GM23338 (cell line): ENCODE measurements around the gene PDIK1L. TPM values are rescaled to one million over a fixed set of nuclear protein-coding genes. Genes with fewer than 3 reads are reported as not detected.

Experiments
- ATAC-seq: fragments of 200-7000 bp; cut with Tn5 transposase; 3 replicates; pipeline ENCODE4 v1.9.1; 2020
- DNase-seq: peaks from one replicate; pipeline ENCODE4 v3.0.0-alpha.2; 2015; ENCODE audit warnings: low spot score
- H2AFZ ChIP-seq: fragments of 200-600 bp; sonication (generic); 2 replicates; pipeline ENCODE4 v1.8.0; 2016; ENCODE audit warnings: antibody characterized with exemption, mild to moderate bottlenecking, moderate library complexity
- H3F3A ChIP-seq: fragments of 200-600 bp; sonication (generic); replicated peaks from 2 replicates; pipeline ENCODE4 v1.8.0; 2017; ENCODE audit warnings: antibody characterized with exemption, mixed run types, low read depth
- H3K27ac ChIP-seq: fragments of 200-600 bp; sonication (generic); 2 replicates; pipeline ENCODE4 v1.6.1; 2016; ENCODE audit warnings: low read depth
- H3K27me3 ChIP-seq: fragments of 200-600 bp; sonication (generic); 2 replicates; pipeline ENCODE4 v1.8.0; 2016; ENCODE audit warnings: mild to moderate bottlenecking, mixed run types, moderate library complexity; ENCODE audit not compliant: insufficient read depth
- H3K36me3 ChIP-seq: fragments of 200-600 bp; sonication (generic); 2 replicates; pipeline ENCODE4 v1.8.0; 2016; ENCODE audit warnings: mild to moderate bottlenecking; ENCODE audit not compliant: insufficient read depth
- H3K4me1 ChIP-seq: fragments of 200-600 bp; sonication (generic); 2 replicates; pipeline ENCODE4 v1.8.0; 2016; ENCODE audit warnings: mild to moderate bottlenecking, moderate library complexity; ENCODE audit not compliant: insufficient read depth
- H3K4me2 ChIP-seq: fragments of 200-600 bp; sonication (generic); 2 replicates; pipeline ENCODE4 v1.7.1; 2017; ENCODE audit warnings: mixed run types
- H3K4me3 ChIP-seq: fragments of 200-600 bp; sonication (generic); 2 replicates; pipeline ENCODE4 v1.6.1; 2016; ENCODE audit warnings: mixed run types
- H3K79me2 ChIP-seq: fragments of 200-600 bp; sonication (generic); replicated peaks from 2 replicates; pipeline ENCODE4 v1.8.0; 2017; ENCODE audit warnings: mild to moderate bottlenecking; ENCODE audit not compliant: insufficient read depth
- H3K9me2 ChIP-seq: fragments of 200-600 bp; sonication (generic); 2 replicates; pipeline ENCODE4 v1.8.0; 2017; ENCODE audit not compliant: insufficient read depth
- H4K20me1 ChIP-seq: fragments of 200-600 bp; sonication (generic); replicated peaks from 2 replicates; pipeline ENCODE4 v1.8.0; 2017; ENCODE audit warnings: mild to moderate bottlenecking; ENCODE audit not compliant: insufficient read depth
- H3K27ac Mint-ChIP-seq: 2 replicates; pipeline ENCODE4 v1.8.0; 2020; ENCODE audit warnings: inconsistent platforms, mild to moderate bottlenecking, moderate library complexity, mixed read lengths
- H3K27me3 Mint-ChIP-seq: 3 replicates; pipeline ENCODE4 v1.8.0; 2022; ENCODE audit warnings: low read depth, mild to moderate bottlenecking, moderate library complexity, mixed read lengths, inconsistent platforms; ENCODE audit not compliant: insufficient read depth, poor library complexity
- H3K36me3 Mint-ChIP-seq: 3 replicates; pipeline ENCODE4 v1.8.0; 2021; ENCODE audit warnings: low read depth, mild to moderate bottlenecking, inconsistent platforms, moderate library complexity, mixed read lengths
- H3K4me1 Mint-ChIP-seq: 3 replicates; pipeline ENCODE4 v1.8.0; 2020; ENCODE audit warnings: mild to moderate bottlenecking, inconsistent platforms, mixed read lengths
- H3K4me3 Mint-ChIP-seq: 3 replicates; pipeline ENCODE4 v1.8.0; 2021; ENCODE audit warnings: moderate library complexity, mild to moderate bottlenecking, inconsistent platforms, mixed read lengths
- H3K9me3 Mint-ChIP-seq: 3 replicates; pipeline ENCODE4 v1.8.0; 2020; ENCODE audit warnings: moderate library complexity, mild to moderate bottlenecking, inconsistent platforms, mixed read lengths
- CREB1 ChIP-seq: fragments of 250-450 bp; sonication (Bioruptor Pico); IDR thresholded peaks from 2 replicates; pipeline ENCODE4 v1.5.0; 2020; ENCODE audit warnings: low read depth, mild to moderate bottlenecking, moderate library complexity
- CTCF ChIP-seq, 2 experiments: fragments of 200-600 bp in 1 of 2; sonication (generic) in 1 of 2; conservative IDR thresholded peaks; 2 replicates each; pipeline versions ENCODE4 v1.5.1 to v1.6.1; 2016 to 2017; ENCODE audit warnings: antibody characterized with exemption in 2 of 2, low read depth in 2 of 2, mild to moderate bottlenecking in 2 of 2, moderate library complexity in 1 of 2
- ETS1 ChIP-seq: IDR thresholded peaks from 2 replicates; pipeline ENCODE4 v1.6.1; 2016; ENCODE audit warnings: antibody characterized with exemption
- EZH2 ChIP-seq: fragments of 200-600 bp; sonication (generic); IDR thresholded peaks from one replicate; pipeline ENCODE4 v1.8.0; 2017; ENCODE audit warnings: antibody characterized with exemption, mild to moderate bottlenecking, low read depth; ENCODE audit not compliant: unreplicated experiment
- JUNB ChIP-seq: IDR thresholded peaks from one replicate; pipeline ENCODE4 v1.6.1; 2016; ENCODE audit warnings: antibody characterized with exemption; ENCODE audit not compliant: unreplicated experiment
- NANOG ChIP-seq: IDR thresholded peaks from 2 replicates; pipeline ENCODE4 v1.6.1; 2016; ENCODE audit warnings: antibody characterized with exemption, borderline replicate concordance
- POLR2AphosphoS5 ChIP-seq: IDR thresholded peaks from 2 replicates; pipeline ENCODE4 v1.6.1; 2016; ENCODE audit warnings: antibody characterized with exemption, low read depth
- REST ChIP-seq: IDR thresholded peaks from one replicate; pipeline ENCODE4 v1.6.1; 2018; ENCODE audit warnings: antibody characterized with exemption; ENCODE audit not compliant: unreplicated experiment
- STAT1 ChIP-seq: IDR thresholded peaks from one replicate; pipeline ENCODE4 v1.6.1; 2016; ENCODE audit warnings: antibody characterized with exemption; ENCODE audit not compliant: unreplicated experiment
- ZNF462 ChIP-seq: fragments of 250-450 bp; sonication (Bioruptor Pico); IDR thresholded peaks from 2 replicates; pipeline ENCODE4 v1.5.0; 2020; ENCODE audit warnings: mild to moderate bottlenecking, moderate library complexity
- polyA plus RNA-seq: library from polyadenylated mRNA; unstranded; fragments of >200 nt; fragmentation: Nextera tagmentation; extraction: Ambion mirVana; gene quantifications from 2 replicates; pipeline ENCODE4 v1.2.1, GENCODE V29; 2016
- total RNA-seq: library from RNA; depleted of rRNA; stranded (reverse); fragments of >200 nt; shearing (Covaris generic); gene quantifications from 2 replicates; pipeline ENCODE4 v1.2.3, GENCODE V29; 2014

Gene PDIK1L
- total and polyA plus RNA-seq, 2 experiments from 2014 or later: 1.6 to 3.0 TPM

- TF ChIP-seq ZNF462 (CRISPR knock-in tag) (no peak), REST (no peak), EZH2 (no peak), NANOG (no peak), STAT1 (no peak), POLR2AphosphoS5 (no peak)
Observed at GRCh38 chr1:26145960-26146294, 34.3 kb downstream of the PDIK1L start (continued).

- Histone ChIP-seq H3F3A (no peaks in the 10 kb centered on the region), H2AFZ (no peak overlapping the region), H3K27ac (no peak overlapping the region), H3K4me3 (no peak overlapping the region), H3K9me2 (no peaks in the 10 kb centered on the region), H3K4me2 (no peak overlapping the region), H3K27me3 (peaks cover 73% of the 10 kb centered on the region), H3K4me1 (no peaks in the 10 kb centered on the region), H4K20me1 (0 out of 2 replicates have a peak, but pooled peaks cover 3% of the 10 kb centered on the region), H3K79me2 (no peaks in the 10 kb centered on the region), H3K36me3 (no peaks in the 10 kb centered on the region)
- Mint-ChIP-seq H3K27me3 (peaks cover 31% of the 10 kb centered on the region), H3K36me3 (no peaks in the 10 kb centered on the region), H3K4me1 (peaks cover 7% of the 10 kb centered on the region; the same call in 2 of the 3 replicates), H3K27ac (no peak overlapping the region), H3K4me3 (no peak overlapping the region), H3K9me3 (no peaks in the 10 kb centered on the region)
- DNase-seq (no peak), ATAC-seq (no peak)
- TF ChIP-seq JUNB (no peak), ETS1 (no peak), CREB1 (CRISPR knock-in tag) (no peak), CTCF (conservative IDR thresholded peaks at IDR 0.05; ENCODE audit: low read depth in 2 of 2) (no peak), POLR2AphosphoS5 (no peak)
Observed at GRCh38 chr1:26148887-26149286, 37.3 kb downstream of the PDIK1L start.
